Measurements from ENCODE around the gene U2AF2.

DNA sequence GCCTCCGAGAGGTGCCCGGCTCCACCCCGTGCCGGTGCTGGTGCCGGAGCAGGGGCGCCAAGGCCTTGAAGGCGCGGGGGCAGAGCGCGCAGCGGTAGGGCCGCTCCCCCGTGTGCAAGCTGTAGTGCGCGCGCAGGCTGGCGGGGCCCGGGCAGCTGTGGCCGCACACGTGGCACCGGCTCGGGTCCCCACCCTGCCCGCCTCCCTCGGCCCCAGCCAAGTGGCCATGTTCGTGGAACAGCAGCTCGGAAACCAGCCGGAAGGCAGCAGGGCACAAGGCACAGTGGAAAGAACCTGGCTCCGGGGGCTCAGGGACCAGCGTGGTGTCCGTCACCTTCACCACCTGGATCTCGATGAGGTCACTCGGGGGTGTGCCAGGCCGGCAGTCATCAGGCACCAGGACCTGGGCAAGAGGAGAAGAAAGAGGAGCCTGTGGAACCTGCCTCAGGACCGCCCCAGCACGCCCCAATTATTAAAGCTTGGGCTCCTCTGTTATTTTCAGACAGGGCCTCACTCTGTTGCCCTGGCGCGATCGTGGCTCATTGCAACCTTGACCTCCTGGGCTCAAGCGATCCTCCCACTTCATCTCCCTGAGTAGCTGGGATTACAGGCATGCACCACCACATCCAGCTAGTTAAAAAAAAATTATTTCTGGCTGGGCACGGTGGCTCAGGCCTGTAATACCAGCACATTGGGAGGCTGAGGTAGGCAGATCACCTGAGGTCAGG is 32.4 kb upstream of the U2AF2 start:
- TF ChIP-seq, protein P1, sequence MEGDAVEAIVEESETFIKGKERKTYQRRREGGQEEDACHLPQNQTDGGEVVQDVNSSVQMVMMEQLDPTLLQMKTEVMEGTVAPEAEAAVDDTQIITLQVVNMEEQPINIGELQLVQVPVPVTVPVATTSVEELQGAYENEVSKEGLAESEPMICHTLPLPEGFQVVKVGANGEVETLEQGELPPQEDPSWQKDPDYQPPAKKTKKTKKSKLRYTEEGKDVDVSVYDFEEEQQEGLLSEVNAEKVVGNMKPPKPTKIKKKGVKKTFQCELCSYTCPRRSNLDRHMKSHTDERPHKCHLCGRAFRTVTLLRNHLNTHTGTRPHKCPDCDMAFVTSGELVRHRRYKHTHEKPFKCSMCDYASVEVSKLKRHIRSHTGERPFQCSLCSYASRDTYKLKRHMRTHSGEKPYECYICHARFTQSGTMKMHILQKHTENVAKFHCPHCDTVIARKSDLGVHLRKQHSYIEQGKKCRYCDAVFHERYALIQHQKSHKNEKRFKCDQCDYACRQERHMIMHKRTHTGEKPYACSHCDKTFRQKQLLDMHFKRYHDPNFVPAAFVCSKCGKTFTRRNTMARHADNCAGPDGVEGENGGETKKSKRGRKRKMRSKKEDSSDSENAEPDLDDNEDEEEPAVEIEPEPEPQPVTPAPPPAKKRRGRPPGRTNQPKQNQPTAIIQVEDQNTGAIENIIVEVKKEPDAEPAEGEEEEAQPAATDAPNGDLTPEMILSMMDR (IDR thresholded peaks at IDR 0.05) = no peak
- TF ChIP-seq POLR2A (IDR thresholded peaks at IDR 0.05) = no peak
